Fibroblast of lung (primary cell): Measurements from ENCODE around the gene EEFSEC.

Experiments used
- CTCF ChIP-seq, 2 donors: IDR thresholded peaks in 1 of 2; conservative IDR thresholded peaks in 1 of 2; 1 replicate in 1 of 2; 2 replicates in 1 of 2; pipeline ENCODE4 v1.5.1; 2011 to 2012; ENCODE audit warnings: low read length in 2 of 2, control low read depth in 1 of 2, inconsistent platforms in 1 of 2, low read depth in 1 of 2, mild to moderate bottlenecking in 1 of 2
- EZH2 ChIP-seq: IDR thresholded peaks from 2 replicates; pipeline ENCODE4 v1.5.1; 2012; ENCODE audit warnings: low read length, control low read depth, mild to moderate bottlenecking; ENCODE audit errors: missing control alignments

GRCh38 chr3:128152419-128153155 is 694 bp upstream of the EEFSEC start:
- TF ChIP-seq CTCF (conservative IDR thresholded peaks at IDR 0.05 in 1 of 2, IDR thresholded peaks at IDR 0.05 in 1 of 2; ENCODE audit: low read depth in 1 of 2, low read length in 2 of 2): no peak
- no peak for TF ChIP-seq EZH2
